AG08396 (cell line): Measurements from ENCODE around the gene BSN.

Source experiments
- DNase-seq: peaks from one replicate; pipeline ENCODE4 v3.0.0; 2012; ENCODE audit warnings: low spot score, mixed read lengths

Gene BSN

GRCh38 chr3:49553692-49554632 lies at the start of gene BSN:
Gene BSN, plus strand, starts transcription at chr3:49554477. Its CDS starts 126 bp downstream, at chr3:49554603.
- peak; percentile 100 for DNase-seq

- DNase-seq: no peak
Observed at GRCh38 chr3:49506906-49507305, 47.4 kb upstream of the BSN start.

GRCh38 chr3:49509028-49509561 lies 45.2 kb upstream of the BSN start:
- DNase-seq: no peak

- DNase-seq: no peak
Observed at GRCh38 chr3:49511639-49512038, 42.6 kb upstream of the BSN start.

- DNase-seq: no peak
Observed at GRCh38 chr3:49512781-49513355, 41.4 kb upstream of the BSN start.

GRCh38 chr3:49513494-49514124 lies 40.7 kb upstream of the BSN start:
- DNase-seq: no peak

GRCh38 chr3:49518016-49518415 lies 36.3 kb upstream of the BSN start:
- DNase-seq: no peak

- no peak for DNase-seq
Observed at GRCh38 chr3:49518441-49518840, 35.8 kb upstream of the BSN start.

- no peak for DNase-seq
Observed at GRCh38 chr3:49519296-49519695, 35.0 kb upstream of the BSN start.

- DNase-seq: no peak
Observed at GRCh38 chr3:49519916-49520385, 34.3 kb upstream of the BSN start.

GRCh38 chr3:49523756-49524747 lies 30.2 kb upstream of the BSN start:
- no peak for DNase-seq

GRCh38 chr3:49529567-49529966 lies 24.7 kb upstream of the BSN start:
- no peak for DNase-seq

GRCh38 chr3:49530231-49530630 lies 24.0 kb upstream of the BSN start:
- DNase-seq: no peak

- DNase-seq: no peak
Observed at GRCh38 chr3:49530701-49531100, 23.6 kb upstream of the BSN start.

GRCh38 chr3:49531218-49531617 lies 23.1 kb upstream of the BSN start:
- no peak for DNase-seq

- DNase-seq: no peak
Observed at GRCh38 chr3:49531715-49532114, 22.6 kb upstream of the BSN start.

GRCh38 chr3:49533031-49533430 lies 21.2 kb upstream of the BSN start:
- DNase-seq: no peak

GRCh38 chr3:49533786-49534519 lies 20.3 kb upstream of the BSN start:
- DNase-seq: no peak

GRCh38 chr3:49534581-49535441 lies 19.5 kb upstream of the BSN start:
- no peak for DNase-seq
